ENCODE measurements around the gene GRIN2C.
A peak's percentile ranks its signal among the peaks of the same experiment; 100 is the strongest.

GRIN2C gene

GRCh38 chr17:74821655-74822334 lies 37.9 kb downstream of the GRIN2C start:
- no peak for DNase-seq (ENCODE audit: low spot score)

GRCh38 chr17:74819801-74820436 lies 39.8 kb downstream of the GRIN2C start:
- DNase-seq (ENCODE audit: low spot score), result no peak

- no peak for DNase-seq (ENCODE audit: low spot score)
These were observed 41.3 kb downstream of the GRIN2C start for GRCh38 chr17:74818291-74818938.

- DNase-seq (ENCODE audit: low spot score), result no peak
These were observed 42.6 kb downstream of the GRIN2C start for GRCh38 chr17:74816905-74817620.

- no peak for DNase-seq (ENCODE audit: low spot score)
These were observed 43.9 kb downstream of the GRIN2C start for GRCh38 chr17:74815550-74816370.

GRCh38 chr17:74815067-74815466 lies 44.6 kb downstream of the GRIN2C start:
- DNase-seq (ENCODE audit: low spot score), result no peak

- DNase-seq (ENCODE audit: low spot score), result no peak
These were observed 45.2 kb downstream of the GRIN2C start for GRCh38 chr17:74814453-74814852.

- DNase-seq (ENCODE audit: low spot score), result no peak
These were observed 47.3 kb downstream of the GRIN2C start for GRCh38 chr17:74812109-74813009.

- peak; percentile 21 for DNase-seq (ENCODE audit: low spot score)
These were observed 48.8 kb downstream of the GRIN2C start for GRCh38 chr17:74810699-74811485.

- no peak for DNase-seq (ENCODE audit: low spot score)
These were observed 50.8 kb downstream of the GRIN2C start for GRCh38 chr17:74808714-74809430.

- DNase-seq (ENCODE audit: low spot score), result no peak
These were observed 51.8 kb downstream of the GRIN2C start for GRCh38 chr17:74807925-74808324.

GRCh38 chr17:74807441-74807840 lies 52.2 kb downstream of the GRIN2C start:
- no peak for DNase-seq (ENCODE audit: low spot score)

- no peak for DNase-seq (ENCODE audit: low spot score)
These were observed 53.4 kb downstream of the GRIN2C start for GRCh38 chr17:74806334-74806733.

- no peak for DNase-seq (ENCODE audit: low spot score)
These were observed 54.1 kb downstream of the GRIN2C start for GRCh38 chr17:74805591-74805991.

GRCh38 chr17:74804683-74805082 lies 55.0 kb downstream of the GRIN2C start:
- no peak for DNase-seq (ENCODE audit: low spot score)

GRCh38 chr17:74803971-74804370 lies 55.7 kb downstream of the GRIN2C start:
- DNase-seq (ENCODE audit: low spot score), result no peak

- no peak for DNase-seq (ENCODE audit: low spot score)
These were observed 56.2 kb downstream of the GRIN2C start for GRCh38 chr17:74803388-74803930.

GRCh38 chr17:74801896-74802295 lies 57.8 kb downstream of the GRIN2C start:
- DNase-seq (ENCODE audit: low spot score), result no peak

GRCh38 chr17:74800531-74800930 lies 59.2 kb downstream of the GRIN2C start:
- DNase-seq (ENCODE audit: low spot score), result no peak

Data from kidney tubule cell (primary cell).